Right lobe of liver (tissue), 6 donors: ENCODE results near the gene FMNL1. TPM values are rescaled to one million over a fixed set of nuclear protein-coding genes. Genes with fewer than 3 reads are reported as not detected.
A peak's percentile ranks its signal among the peaks of the same experiment; 100 is the strongest.
"Not testable (repeated sequence)": the region's sequence is repeated elsewhere in the genome, so short reads cannot be mapped to it uniquely, and the experiment has no call there.

Experiments
- ATAC-seq, 4 donors: fragments of 200-7000 bp; cut with Tn5 transposase; one replicate each; pipeline ENCODE4 v1.9.1; 2020; ENCODE audit warnings: mild to moderate bottlenecking in 4 of 4, moderate library complexity in 4 of 4
- DNase-seq, 3 donors: peaks; one replicate each; pipeline ENCODE4 v3.0.0-alpha.2; 2020
- H3K27ac ChIP-seq, 3 donors: fragments of 200-600 bp; one replicate each; pipeline ENCODE4 v1.8.0; 2022
- H3K27me3 ChIP-seq, 2 donors: fragments of 200-600 bp; one replicate each; pipeline ENCODE4 v1.8.0; 2022
- H3K36me3 ChIP-seq, 4 donors: fragments of 200-600 bp; sonication (generic) in 1 of 4; one replicate each; pipeline versions ENCODE4 v1.5.1 to v1.8.0; 2017 to 2022; ENCODE audit warnings: control low read depth in 1 of 4
- H3K4me1 ChIP-seq, 4 donors: fragments of 200-600 bp; sonication (generic) in 1 of 4; one replicate each; pipeline versions ENCODE4 v1.5.1 to v1.8.0; 2017 to 2022; ENCODE audit warnings: control low read depth in 1 of 4
- H3K4me3 ChIP-seq, 3 donors: fragments of 200-600 bp; one replicate each; pipeline ENCODE4 v1.8.0; 2022
- H3K9me3 ChIP-seq, 4 donors: fragments of 200-600 bp; sonication (generic) in 1 of 4; one replicate each; pipeline versions ENCODE4 v1.5.1 to v1.8.0; 2017 to 2022; ENCODE audit warnings: control low read depth in 1 of 4
- POLR2A ChIP-seq: fragments of 450-650 bp; IDR thresholded peaks from one replicate; pipeline ENCODE4 v1.6.1; 2017; ENCODE audit warnings: antibody characterized with exemption, mild to moderate bottlenecking
- WGBS: methylation state at CpG from one replicate; pipeline ENCODE4 v1.1.6; 2018; ENCODE audit warnings: low coverage, low lambda C conversion rate; ENCODE audit not compliant: insufficient coverage; ENCODE audit errors: missing lambda C conversion rate; 5-methylcytosine and 5-hydroxymethylcytosine counted together
- intact Hi-C, 2 donors: fragments of 100-400 bp; cut with DNase I; formaldehyde crosslinking; loops; one replicate each; pipeline versions ENCODE4 v1.11.2 to v1.14.1; 2022
- total RNA-seq, 6 experiments: library from RNA; depleted of rRNA in 2 of 6; stranded (reverse); fragments of >200 nt in 2 of 6; fragmentation: NEBNext Ultra II Directional in 3 of 6; extraction: Animal tissue kit (Norgen Biotek cat#: 25700) in 3 of 6; gene quantifications; one replicate each; pipeline versions ENCODE4 v1.1.0 to v1.2.4, GENCODE V29; 2016 to 2023
- TF ChIP-seq, protein P1 (sequence below), 4 donors: fragments of 200-600 bp in 3 of 4; fragments of 450-650 bp in 1 of 4; IDR thresholded peaks; one replicate each; pipeline versions ENCODE4 v1.5.1 to v1.8.0; 2016 to 2022; ENCODE audit warnings: antibody characterized with exemption in 4 of 4, mild to moderate bottlenecking in 2 of 4
- donor health status: DM: no; HTN: yes; CAD: no.
- donor health status: DM: no; HTN: no; CAD: no.
- donor health status: DM: no; HTN: no; CAD: no.
- donor health status: DM: no; HTN: yes; CAD: no.
- donor health status: DM: no; HTN: yes; CAD: no.

The FMNL1 gene
- total RNA-seq, 6 experiments from 2014 or later = 3.7 to 10.0 (median 5.1) TPM

DNA sequence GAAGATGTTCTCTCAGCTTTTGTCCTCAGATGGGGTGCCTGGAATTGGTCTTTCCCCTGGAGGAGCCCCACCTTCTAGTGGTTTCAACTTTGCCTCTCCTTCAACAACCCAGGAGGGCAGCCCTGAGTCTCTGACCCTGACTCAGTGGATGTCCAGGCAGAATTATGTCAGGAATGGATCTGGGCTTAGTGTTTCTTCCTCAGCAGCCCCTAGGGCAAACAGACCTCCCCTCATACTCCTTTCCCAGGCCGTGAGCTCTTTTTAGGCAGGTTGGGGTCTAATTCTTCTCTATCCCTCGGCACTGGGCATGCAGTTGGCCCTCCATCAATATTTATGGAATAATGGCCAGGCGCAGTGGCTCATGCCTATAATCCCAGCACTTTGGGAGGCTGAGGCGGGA is 20.2 kb upstream of the FMNL1 start:
- DNase-seq (no peak), ATAC-seq (no peak)
- no peak for TF ChIP-seq POLR2A
- TF ChIP-seq, protein P1, sequence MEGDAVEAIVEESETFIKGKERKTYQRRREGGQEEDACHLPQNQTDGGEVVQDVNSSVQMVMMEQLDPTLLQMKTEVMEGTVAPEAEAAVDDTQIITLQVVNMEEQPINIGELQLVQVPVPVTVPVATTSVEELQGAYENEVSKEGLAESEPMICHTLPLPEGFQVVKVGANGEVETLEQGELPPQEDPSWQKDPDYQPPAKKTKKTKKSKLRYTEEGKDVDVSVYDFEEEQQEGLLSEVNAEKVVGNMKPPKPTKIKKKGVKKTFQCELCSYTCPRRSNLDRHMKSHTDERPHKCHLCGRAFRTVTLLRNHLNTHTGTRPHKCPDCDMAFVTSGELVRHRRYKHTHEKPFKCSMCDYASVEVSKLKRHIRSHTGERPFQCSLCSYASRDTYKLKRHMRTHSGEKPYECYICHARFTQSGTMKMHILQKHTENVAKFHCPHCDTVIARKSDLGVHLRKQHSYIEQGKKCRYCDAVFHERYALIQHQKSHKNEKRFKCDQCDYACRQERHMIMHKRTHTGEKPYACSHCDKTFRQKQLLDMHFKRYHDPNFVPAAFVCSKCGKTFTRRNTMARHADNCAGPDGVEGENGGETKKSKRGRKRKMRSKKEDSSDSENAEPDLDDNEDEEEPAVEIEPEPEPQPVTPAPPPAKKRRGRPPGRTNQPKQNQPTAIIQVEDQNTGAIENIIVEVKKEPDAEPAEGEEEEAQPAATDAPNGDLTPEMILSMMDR (IDR thresholded peaks at IDR 0.05) = no peak
- Histone ChIP-seq H3K27ac (peak overlapping the region in 1 of 3 donors; percentile 40), H3K27me3 (no peaks in the 10 kb centered on the region), H3K36me3 (no peaks in the 10 kb centered on the region), H3K9me3 (no peaks in the 10 kb centered on the region), H3K4me1 (peaks cover 0 to 13% (median 3%) of the 10 kb centered on the region in 4 donors), H3K4me3 (no peak overlapping the region)
- intact Hi-C loops = no loop called here
- 77% methylated on average over 3 of the region's 4 CpGs for WGBS

DNA sequence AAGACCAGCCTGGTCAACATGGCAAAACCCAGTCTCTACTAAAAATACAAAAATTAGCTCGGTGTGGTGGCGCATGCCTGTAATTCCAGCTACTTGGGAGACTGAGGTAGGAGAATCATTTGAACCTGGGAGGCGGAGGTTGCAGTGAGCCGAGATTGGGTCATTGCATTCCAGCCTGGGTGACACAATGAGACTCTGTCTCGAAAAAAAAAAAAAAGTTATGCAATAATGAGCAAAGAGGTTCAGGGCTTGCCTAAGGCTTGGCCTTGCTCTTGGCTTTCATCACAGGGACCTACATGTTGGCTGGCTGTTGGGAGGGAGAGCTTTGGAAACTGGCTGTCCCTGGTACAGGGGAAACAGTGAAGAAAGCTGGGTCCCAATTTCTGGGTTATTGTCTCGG is 19.8 kb upstream of the FMNL1 start:
- intact Hi-C loops, H3K9me3 ChIP-seq, H3K36me3 ChIP-seq, H3K4me3 ChIP-seq, H3K27me3 ChIP-seq: not testable (repeated sequence)
- ATAC-seq (peak; percentile 69 to 79 (median 76)), DNase-seq (peak; percentile 41 to 78 (median 72))
- Histone ChIP-seq H3K4me1 (peaks cover 0 to 13% (median 3%) of the 10 kb centered on the region in 4 donors), H3K27ac (peak overlapping the region in 1 of 3 donors; percentile 40)
- WGBS = 39% methylated on average over 6 of the region's 6 CpGs

DNA sequence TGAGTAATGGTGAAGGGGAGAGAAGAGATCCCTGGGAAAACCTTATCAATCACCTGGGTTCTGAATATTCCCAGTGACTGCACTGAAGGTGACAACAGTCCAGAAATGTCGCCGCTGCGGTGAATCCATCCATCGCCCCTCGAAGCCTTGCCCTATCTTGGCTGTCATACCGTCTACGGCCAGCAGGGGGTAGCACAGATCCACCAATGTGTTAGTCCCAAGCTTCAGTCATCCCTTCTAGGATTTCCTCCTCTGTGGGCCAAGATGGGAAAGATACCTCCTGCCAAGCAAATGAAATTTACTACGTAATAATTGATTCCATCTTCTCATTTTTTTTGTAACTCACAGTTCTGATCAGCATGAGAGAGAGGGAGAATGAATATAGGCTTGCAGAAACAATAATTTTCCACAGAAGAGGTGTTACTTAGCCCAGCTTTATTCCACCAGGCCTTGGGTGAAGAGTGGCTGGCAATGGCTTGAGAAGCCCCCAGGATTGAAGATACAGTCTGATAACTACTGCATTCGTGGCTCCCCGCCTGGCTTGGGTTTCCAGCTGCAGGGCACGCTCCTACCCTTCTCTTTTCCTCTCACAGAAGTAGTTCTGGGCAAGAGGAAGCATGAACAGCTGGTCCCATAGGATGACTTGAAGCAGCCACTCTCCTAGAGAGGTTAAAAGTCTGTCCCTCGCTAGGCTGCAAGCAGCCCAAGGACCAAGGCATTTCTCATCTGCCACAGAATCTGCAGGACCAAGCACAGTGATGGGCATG is 2.6 kb upstream of the FMNL1 start:
- intact Hi-C loops = no loop called here
- ATAC-seq = peak; percentile 87 to 93 (median 91)
- H3K36me3 ChIP-seq = no peaks in the 10 kb centered on the region

DNA sequence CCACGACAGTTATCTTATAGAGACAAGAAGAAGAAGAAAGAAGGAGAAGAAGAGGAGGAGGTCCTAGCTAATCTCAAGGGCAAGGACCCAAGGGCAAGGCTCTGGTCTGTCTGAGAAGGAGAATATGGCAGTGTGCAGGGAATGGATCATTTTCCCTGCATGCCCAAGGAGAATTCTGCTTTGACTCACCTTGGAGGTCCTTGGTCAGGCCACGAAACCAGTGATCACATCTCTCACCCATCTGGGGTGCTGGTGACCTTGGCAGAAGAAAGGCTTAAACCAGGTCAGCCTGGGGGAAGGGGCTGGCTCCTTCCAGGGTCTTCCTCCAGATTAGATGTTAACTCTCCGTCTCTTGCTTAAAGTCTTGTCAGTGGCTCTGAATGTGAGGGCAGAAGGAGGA is 1.6 kb upstream of the FMNL1 start:
- Histone ChIP-seq H3K4me1 (no peaks in the 10 kb centered on the region), H3K27ac (no peak overlapping the region), H3K27me3 (no peaks in the 10 kb centered on the region), H3K9me3 (no peaks in the 10 kb centered on the region), H3K36me3 (no peaks in the 10 kb centered on the region), H3K4me3 (no peak overlapping the region)
- intact Hi-C loops = loop anchor here (2.0 to 10.0 kb wide), 2 partner anchors 165 to 169 kb away; no protein-coding TSS in a partner anchor
- ATAC-seq = no peak
- TF ChIP-seq, protein P1 (IDR thresholded peaks at IDR 0.05) = no peak
- no peak for TF ChIP-seq POLR2A
- 57% methylated on average over 1 of the region's 3 CpGs for WGBS
- no peak for DNase-seq

More for the DNA sequence above, 2.6 kb upstream of the FMNL1 start:
- peak; percentile 79 to 82 (median 80) for DNase-seq
- Histone ChIP-seq H3K9me3 (no peaks in the 10 kb centered on the region), H3K4me1 (no peaks in the 10 kb centered on the region), H3K4me3 (no peak overlapping the region), H3K27me3 (no peaks in the 10 kb centered on the region), H3K27ac (no peak overlapping the region)
- 2% methylated on average over 10 of the region's 12 CpGs for WGBS
- no peak for TF ChIP-seq POLR2A
- TF ChIP-seq, protein P1 (IDR thresholded peaks at IDR 0.05) = peak; percentile 88 to 96 (median 92)

DNA sequence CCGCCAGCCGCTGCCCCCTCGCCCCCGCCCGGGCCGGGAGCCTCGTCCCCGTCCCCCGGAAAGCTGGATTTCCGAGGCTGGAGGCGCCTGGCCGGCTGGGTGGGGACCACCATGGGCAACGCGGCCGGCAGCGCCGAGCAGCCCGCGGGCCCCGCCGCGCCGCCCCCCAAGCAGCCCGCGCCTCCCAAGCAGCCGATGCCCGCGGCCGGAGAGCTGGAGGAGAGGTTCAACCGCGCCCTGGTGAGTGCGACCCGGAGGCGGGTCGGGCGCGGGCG is 266 bp downstream of the FMNL1 start:
- H3K9me3 ChIP-seq = no peaks in the 10 kb centered on the region
- intact Hi-C loops = loop anchor here in 1 of 2 donors (10.0 kb wide), 1 partner anchor 163 kb away; no protein-coding TSS in a partner anchor
- no peaks in the 10 kb centered on the region for H3K36me3 ChIP-seq
- ATAC-seq (no peak), DNase-seq (no peak)
- peak overlapping the region; percentile 15 to 56 (median 31) for H3K4me3 ChIP-seq
- no peaks in the 10 kb centered on the region for H3K4me1 ChIP-seq
- WGBS = no CpG with 5 or more reads among the region's 38 CpGs
- TF ChIP-seq POLR2A = no peak
- TF ChIP-seq, protein P1 (IDR thresholded peaks at IDR 0.05) = no peak
- H3K27me3 ChIP-seq = no peaks in the 10 kb centered on the region
- H3K27ac ChIP-seq = peak overlapping the region; percentile 15 to 60 (median 51)
